Pancreas (tissue), 10 donors: Measurements from ENCODE around the gene SGMS1. TPM values are rescaled to one million over a fixed set of nuclear protein-coding genes. Genes with fewer than 3 reads are reported as not detected.

Experiments
- ATAC-seq, 4 donors: fragments of 200-7000 bp; cut with Tn5 transposase; one replicate each; pipeline versions ENCODE4 v1.8.0 to v1.9.1; 2020; ENCODE audit warnings: mild to moderate bottlenecking in 4 of 4, moderate library complexity in 4 of 4
- DNase-seq, 6 donors: peaks; one replicate each; pipeline ENCODE4 v3.0.0-alpha.2; 2020
- FAIRE-seq: peaks from 2 replicates; lab custom pipeline; 2012; peaks lifted over from hg19 to GRCh38; lab: Jason Lieb, UNC
- H3K27ac ChIP-seq, 4 donors: fragments of 200-600 bp; sonication (generic); 1 replicate in 3 of 4; 2 replicates in 1 of 4; pipeline versions ENCODE4 v1.5.0 to v1.8.0; 2020
- H3K27me3 ChIP-seq, 4 donors: fragments of 200-600 bp; one replicate each; pipeline ENCODE4 v1.8.0; 2021
- H3K36me3 ChIP-seq, 3 donors: fragments of 200-600 bp; sonication (generic) in 1 of 3; one replicate each; pipeline versions ENCODE4 v1.5.0 to v1.8.0; 2020 to 2021
- H3K4me1 ChIP-seq, 3 donors: fragments of 200-600 bp; one replicate each; pipeline ENCODE4 v1.8.0; 2021
- H3K4me3 ChIP-seq, 4 donors: fragments of 200-600 bp; sonication (generic) in 2 of 4; one replicate each; pipeline versions ENCODE4 v1.5.0 to v1.8.0; 2020 to 2021
- H3K9me3 ChIP-seq, 4 donors: fragments of 200-600 bp; one replicate each; pipeline ENCODE4 v1.8.0; 2021
- CTCF ChIP-seq, 4 donors: fragments of 200-600 bp; sonication (generic) in 3 of 4; IDR thresholded peaks; one replicate each; pipeline versions ENCODE4 v1.5.0 to v1.8.0; 2021; ENCODE audit warnings: antibody characterized with exemption in 4 of 4
- WGBS, 2 donors: extraction: QIAGEN DNeasy Blood & Tissue Kit; methylation state at CpG; one replicate each; pipeline ENCODE4 v1.1.7; 2013; 5-methylcytosine and 5-hydroxymethylcytosine counted together
- intact Hi-C, 3 donors: fragments of 100-400 bp; cut with DNase I; formaldehyde crosslinking; loops; one replicate each; pipeline versions ENCODE4 v1.11.1 to v1.14.2; 2022
- polyA plus RNA-seq, 2 donors: library from polyadenylated mRNA; stranded (reverse); fragments of 200-250 nt; gene quantifications; one replicate each; pipeline ENCODE4 v1.2.3, GENCODE V29; 2013
- total RNA-seq, 6 donors: library from RNA; stranded (reverse); fragmentation: NEBNext Ultra II Directional in 4 of 6; extraction: Animal tissue kit (Norgen Biotek cat#: 25700) in 4 of 6; gene quantifications; one replicate each; pipeline versions ENCODE4 v1.2.1 to v1.2.4, GENCODE V29; 2021 to 2023
- donor health status: healthy with polysubstance abuse.
- donor health status: DM: no; HTN: no; CAD: no; lungs with moderate emphysema.
- donor health status: DM: no; HTN: no; CAD: no.
- donor health status: control.
- donor health status: control.
- donor health status: Bipolar disorder and iron deficiency.
- donor health status: DM: yes; HTN: yes; CAD: no.
- donor health status: DM: no; HTN: no; CAD: no.
- donor health status: DM: no; HTN: no; CAD: no.
- donor health status: DM: yes; HTN: yes; CAD: no.

Gene SGMS1
- total and polyA plus RNA-seq, 8 donors: 4.8 to 21.6 (median 13.2) TPM

DNA sequence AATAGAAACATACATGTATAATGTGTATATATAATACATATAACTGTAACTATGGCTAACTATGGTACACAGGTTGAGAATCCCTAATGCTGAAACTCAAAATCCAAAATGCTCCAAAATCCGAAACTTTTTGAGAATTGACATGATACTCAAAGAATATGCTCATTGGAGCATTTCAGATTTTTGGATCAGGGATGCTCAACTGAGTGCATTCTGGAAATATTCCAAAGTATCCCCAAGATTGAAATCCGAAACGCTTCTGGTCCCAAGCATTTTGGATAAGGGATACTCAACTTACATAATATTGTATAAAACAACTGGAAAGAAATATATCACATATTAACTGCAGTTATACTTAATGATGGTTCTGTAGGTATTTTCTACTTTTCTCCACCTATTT, 278.2 kb downstream of the SGMS1 start:
- H3K4me1 ChIP-seq: no peaks in the 10 kb centered on the region
- DNase-seq (no peak), ATAC-seq (no peak), FAIRE-seq (no peak)
- no peaks in the 10 kb centered on the region for H3K9me3 ChIP-seq
- H3K36me3 ChIP-seq: peaks cover 0 to 11% (median 0%) of the 10 kb centered on the region in 3 donors
- no peaks in the 10 kb centered on the region for H3K27me3 ChIP-seq
- intact Hi-C loops: no loop called here
- TF ChIP-seq CTCF (IDR thresholded peaks at IDR 0.05): no peak
- no peak overlapping the region for H3K4me3 ChIP-seq
- H3K27ac ChIP-seq: no peak overlapping the region
- WGBS, 2 donors: 60 to 74% methylated on average over 3 of the region's 3 CpGs

- ATAC-seq (no peak), FAIRE-seq (no peak), DNase-seq (peak in 1 of 6 donors; percentile 25)
- intact Hi-C loops: no loop called here
- no peaks in the 10 kb centered on the region for H3K9me3 ChIP-seq
- no peak for TF ChIP-seq CTCF (IDR thresholded peaks at IDR 0.05)
- H3K27ac ChIP-seq: no peak overlapping the region
- H3K36me3 ChIP-seq: peaks cover 0 to 11% (median 0%) of the 10 kb centered on the region in 3 donors
- no peaks in the 10 kb centered on the region for H3K4me1 ChIP-seq
- WGBS, 2 donors: 96 to 97% methylated on average over 12 of the region's 12 CpGs
- H3K4me3 ChIP-seq: no peak overlapping the region
- H3K27me3 ChIP-seq: no peaks in the 10 kb centered on the region
These were observed 279.9 kb downstream of the SGMS1 start for GRCh38 chr10:50343702-50344331.

DNA sequence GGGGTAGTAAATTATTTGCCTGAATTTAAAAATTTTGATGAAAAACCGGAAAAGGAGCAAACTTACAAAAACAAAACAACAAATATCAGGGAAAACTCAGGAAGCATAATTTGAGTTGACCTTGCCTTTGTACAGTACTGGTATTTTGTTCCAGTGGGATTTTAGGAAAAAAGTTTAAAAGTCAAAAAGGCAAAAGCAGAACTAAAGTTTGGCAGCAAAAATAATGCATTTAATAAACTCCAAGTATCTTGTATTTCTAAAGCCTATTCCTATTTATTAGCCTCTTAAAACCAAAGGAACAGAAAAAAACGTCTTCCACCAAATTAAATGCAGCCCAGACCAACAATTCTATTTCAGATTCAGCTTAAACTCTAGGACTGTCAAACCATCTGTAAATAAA, 281.8 kb downstream of the SGMS1 start:
- no peak for ATAC-seq
- Histone ChIP-seq H3K4me3 (no peak overlapping the region), H3K27me3 (no peaks in the 10 kb centered on the region), H3K9me3 (no peaks in the 10 kb centered on the region), H3K36me3 (peaks cover 0 to 11% (median 0%) of the 10 kb centered on the region in 3 donors), H3K27ac (no peak overlapping the region), H3K4me1 (no peaks in the 10 kb centered on the region)
- 64 to 70% methylated on average over 2 of the region's 2 CpGs for WGBS, 2 donors
- intact Hi-C loops: no loop called here
- FAIRE-seq: no peak
- no peak for TF ChIP-seq CTCF (IDR thresholded peaks at IDR 0.05)
- DNase-seq: no peak

DNA sequence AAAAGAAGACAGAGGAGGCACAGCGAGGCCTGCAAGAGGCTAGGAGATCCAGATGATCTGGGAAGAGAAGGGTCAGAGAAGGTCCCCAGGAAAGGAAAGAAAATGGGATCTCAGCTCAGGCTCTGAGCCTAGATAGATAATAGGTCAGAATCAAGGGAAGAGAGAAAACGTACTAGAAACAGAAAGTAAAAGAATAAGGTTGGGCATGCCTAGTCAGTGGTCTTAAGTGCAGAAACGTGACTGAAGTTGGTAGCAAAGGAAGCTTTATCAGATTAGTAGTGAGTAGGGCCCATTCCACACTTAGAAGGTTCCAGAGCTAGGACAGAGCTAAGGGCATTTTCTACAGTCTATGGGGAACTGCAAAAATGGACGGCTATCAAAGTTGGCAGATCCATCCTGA, 287.6 kb downstream of the SGMS1 start:
- intact Hi-C loops: no loop called here
- FAIRE-seq: no peak
- 85 to 91% methylated on average over 4 of the region's 4 CpGs for WGBS, 2 donors

More for the DNA sequence above, 287.6 kb downstream of the SGMS1 start:
- TF ChIP-seq CTCF (IDR thresholded peaks at IDR 0.05): no peak
- H3K4me3 ChIP-seq: no peak overlapping the region
- DNase-seq (no peak), ATAC-seq (no peak)
- H3K36me3 ChIP-seq: no peaks in the 10 kb centered on the region
- H3K27ac ChIP-seq: no peak overlapping the region
- no peaks in the 10 kb centered on the region for H3K27me3 ChIP-seq
- no peaks in the 10 kb centered on the region for H3K9me3 ChIP-seq
- H3K4me1 ChIP-seq: no peaks in the 10 kb centered on the region
